ENCODE results near the gene THUMPD3.
A peak's percentile ranks its signal among the peaks of the same experiment; 100 is the strongest.

Gene THUMPD3

GRCh38 chr3:9352917-9353752 lies 9.7 kb upstream of the THUMPD3 start:
- FAIRE-seq (peak; percentile 52), DNase-seq (ENCODE audit: extremely low spot score, insufficient read length, low read depth) (no peak)

- no peak for FAIRE-seq
- no peak for DNase-seq (ENCODE audit: extremely low spot score, insufficient read length, low read depth)
Observed at GRCh38 chr3:9361691-9362388, 1.0 kb upstream of the THUMPD3 start.

GRCh38 chr3:9369508-9369907 lies 6.7 kb downstream of the THUMPD3 start:
- FAIRE-seq (no peak), DNase-seq (ENCODE audit: extremely low spot score, insufficient read length, low read depth) (no peak)

GRCh38 chr3:9373465-9373864 lies 10.6 kb downstream of the THUMPD3 start:
- no peak for DNase-seq (ENCODE audit: extremely low spot score, insufficient read length, low read depth)
- no peak for FAIRE-seq

GRCh38 chr3:9377981-9378380 lies 15.1 kb downstream of the THUMPD3 start:
- DNase-seq (ENCODE audit: extremely low spot score, insufficient read length, low read depth), result no peak
- FAIRE-seq, result no peak

- DNase-seq (ENCODE audit: extremely low spot score, insufficient read length, low read depth) (no peak), FAIRE-seq (no peak)
Observed at GRCh38 chr3:9379327-9379726, 16.5 kb downstream of the THUMPD3 start.

GRCh38 chr3:9380014-9380413 lies 17.2 kb downstream of the THUMPD3 start:
- no peak for FAIRE-seq
- no peak for DNase-seq (ENCODE audit: extremely low spot score, insufficient read length, low read depth)

- FAIRE-seq, result no peak
- no peak for DNase-seq (ENCODE audit: extremely low spot score, insufficient read length, low read depth)
Observed at GRCh38 chr3:9384141-9384828, 21.4 kb downstream of the THUMPD3 start.

GRCh38 chr3:9385187-9386077 lies 22.6 kb downstream of the THUMPD3 start:
- DNase-seq (ENCODE audit: extremely low spot score, insufficient read length, low read depth), result no peak
- FAIRE-seq, result no peak

GRCh38 chr3:9386078-9386459 lies 23.2 kb downstream of the THUMPD3 start:
- DNase-seq (ENCODE audit: extremely low spot score, insufficient read length, low read depth) (no peak), FAIRE-seq (no peak)

GRCh38 chr3:9386501-9387321 lies 23.9 kb downstream of the THUMPD3 start:
- DNase-seq (ENCODE audit: extremely low spot score, insufficient read length, low read depth), result no peak
- no peak for FAIRE-seq

- no peak for DNase-seq (ENCODE audit: extremely low spot score, insufficient read length, low read depth)
- no peak for FAIRE-seq
Observed at GRCh38 chr3:9387322-9387655, 24.4 kb downstream of the THUMPD3 start.

GRCh38 chr3:9388142-9388541 lies 25.3 kb downstream of the THUMPD3 start:
- no peak for DNase-seq (ENCODE audit: extremely low spot score, insufficient read length, low read depth)
- FAIRE-seq, result no peak

- no peak for FAIRE-seq
Observed at GRCh38 chr3:9388562-9389272, 25.9 kb downstream of the THUMPD3 start.

GRCh38 chr3:9390265-9390888 lies 27.5 kb downstream of the THUMPD3 start:
- no peak for FAIRE-seq

More at GRCh38 chr3:9388562-9389272, 25.9 kb downstream of the THUMPD3 start:
- no peak for DNase-seq (ENCODE audit: extremely low spot score, insufficient read length, low read depth)

GRCh38 chr3:9392041-9392440 lies 29.2 kb downstream of the THUMPD3 start:
- FAIRE-seq, result no peak
- no peak for DNase-seq (ENCODE audit: extremely low spot score, insufficient read length, low read depth)

More at GRCh38 chr3:9390265-9390888, 27.5 kb downstream of the THUMPD3 start:
- DNase-seq (ENCODE audit: extremely low spot score, insufficient read length, low read depth), result no peak

- DNase-seq (ENCODE audit: extremely low spot score, insufficient read length, low read depth) (no peak), FAIRE-seq (no peak)
Observed at GRCh38 chr3:9395570-9396300, 32.9 kb downstream of the THUMPD3 start.

GRCh38 chr3:9396301-9396631 lies 33.4 kb downstream of the THUMPD3 start:
- DNase-seq (ENCODE audit: extremely low spot score, insufficient read length, low read depth) (peak; percentile 32), FAIRE-seq (no peak)
